ENCODE results near the gene RNPEP.

- TF ChIP-seq, protein P1, sequence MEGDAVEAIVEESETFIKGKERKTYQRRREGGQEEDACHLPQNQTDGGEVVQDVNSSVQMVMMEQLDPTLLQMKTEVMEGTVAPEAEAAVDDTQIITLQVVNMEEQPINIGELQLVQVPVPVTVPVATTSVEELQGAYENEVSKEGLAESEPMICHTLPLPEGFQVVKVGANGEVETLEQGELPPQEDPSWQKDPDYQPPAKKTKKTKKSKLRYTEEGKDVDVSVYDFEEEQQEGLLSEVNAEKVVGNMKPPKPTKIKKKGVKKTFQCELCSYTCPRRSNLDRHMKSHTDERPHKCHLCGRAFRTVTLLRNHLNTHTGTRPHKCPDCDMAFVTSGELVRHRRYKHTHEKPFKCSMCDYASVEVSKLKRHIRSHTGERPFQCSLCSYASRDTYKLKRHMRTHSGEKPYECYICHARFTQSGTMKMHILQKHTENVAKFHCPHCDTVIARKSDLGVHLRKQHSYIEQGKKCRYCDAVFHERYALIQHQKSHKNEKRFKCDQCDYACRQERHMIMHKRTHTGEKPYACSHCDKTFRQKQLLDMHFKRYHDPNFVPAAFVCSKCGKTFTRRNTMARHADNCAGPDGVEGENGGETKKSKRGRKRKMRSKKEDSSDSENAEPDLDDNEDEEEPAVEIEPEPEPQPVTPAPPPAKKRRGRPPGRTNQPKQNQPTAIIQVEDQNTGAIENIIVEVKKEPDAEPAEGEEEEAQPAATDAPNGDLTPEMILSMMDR (conservative IDR thresholded peaks at IDR 0.05; ENCODE audit: low read length): no peak
- TF ChIP-seq EZH2phosphoT487 (IDR thresholded peaks at IDR 0.05; ENCODE audit: borderline replicate concordance, low read depth, low read length): no peak
Measured at GRCh38 chr1:201944002-201944401, 38.4 kb upstream of the RNPEP start.
